HG02943 (cell line): Measurements from ENCODE around the gene GOLGA1.
"Not testable (repeated sequence)": the region's sequence is repeated elsewhere in the genome, so short reads cannot be mapped to it uniquely, and the experiment has no call there.

ENCODE experiments used
- ATAC-seq: cut with Tn5 transposase; IDR thresholded peaks from one replicate; pipeline ENCODE4 v1.9.1; 2021; ENCODE audit warnings: mild to moderate bottlenecking, low read depth, moderate library complexity; ENCODE audit not compliant: unreplicated experiment

The GOLGA1 gene

DNA sequence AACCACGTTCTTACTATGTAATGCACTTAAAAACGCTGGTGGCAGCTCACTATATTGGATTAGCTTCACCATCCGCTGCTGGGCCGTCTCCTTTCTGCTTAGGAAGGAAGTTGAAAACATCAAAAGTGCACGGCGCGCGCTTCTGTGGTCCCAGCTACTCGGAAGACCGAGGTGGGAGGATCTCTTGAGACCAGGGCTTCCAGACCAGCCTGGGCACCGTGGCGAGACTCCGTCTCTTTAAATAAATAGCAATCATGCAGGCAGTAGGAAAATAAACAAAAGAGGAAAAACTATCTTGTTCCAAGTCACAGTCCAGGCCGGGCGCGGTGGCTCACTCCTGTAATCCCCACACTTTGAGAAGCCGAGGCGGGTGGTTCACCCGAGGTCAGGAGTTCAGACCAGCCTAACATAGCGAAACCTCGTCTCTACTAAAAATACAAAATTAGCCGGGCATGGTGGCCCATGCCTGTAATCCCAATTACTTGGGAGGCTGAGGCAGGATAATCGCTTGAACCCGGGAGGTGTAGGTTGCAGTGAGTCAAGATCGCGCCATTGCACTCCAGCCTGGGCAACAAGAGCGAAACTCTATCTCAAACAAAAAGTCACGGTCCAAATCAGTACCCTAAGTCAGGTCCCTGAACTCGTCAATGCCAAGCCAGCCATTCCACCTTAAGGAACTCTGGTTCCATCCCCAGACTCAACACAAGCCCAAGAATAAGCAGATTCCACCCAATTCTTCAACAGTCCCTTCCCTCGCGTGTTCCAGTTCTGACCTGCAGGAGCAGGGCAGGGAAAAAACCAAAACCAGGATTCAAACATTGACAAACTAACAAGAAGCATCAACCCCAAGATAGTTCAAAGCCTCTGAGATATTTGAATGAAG, 1.0 kb upstream of the GOLGA1 start:
- ATAC-seq = peak; percentile 31

DNA sequence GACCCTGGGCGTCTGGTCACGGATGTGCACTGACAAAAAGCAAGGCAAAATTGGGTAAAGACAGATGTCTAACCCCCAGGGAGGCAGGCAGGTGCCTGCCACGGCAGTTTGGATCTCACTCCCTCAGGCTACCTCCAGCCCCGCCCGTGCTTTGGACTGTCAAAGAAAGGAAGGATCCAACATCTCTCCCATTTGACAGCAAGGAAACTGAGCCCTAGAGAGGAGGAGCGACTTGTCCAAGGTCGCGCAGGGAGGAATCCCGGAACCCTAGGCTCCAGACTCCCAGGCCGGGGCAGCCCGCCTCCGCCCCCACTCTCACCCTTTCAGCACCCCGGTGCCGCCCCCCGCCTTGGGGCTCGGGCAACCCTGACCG, 376 bp downstream of the GOLGA1 start:
- peak; percentile 38 for ATAC-seq

DNA sequence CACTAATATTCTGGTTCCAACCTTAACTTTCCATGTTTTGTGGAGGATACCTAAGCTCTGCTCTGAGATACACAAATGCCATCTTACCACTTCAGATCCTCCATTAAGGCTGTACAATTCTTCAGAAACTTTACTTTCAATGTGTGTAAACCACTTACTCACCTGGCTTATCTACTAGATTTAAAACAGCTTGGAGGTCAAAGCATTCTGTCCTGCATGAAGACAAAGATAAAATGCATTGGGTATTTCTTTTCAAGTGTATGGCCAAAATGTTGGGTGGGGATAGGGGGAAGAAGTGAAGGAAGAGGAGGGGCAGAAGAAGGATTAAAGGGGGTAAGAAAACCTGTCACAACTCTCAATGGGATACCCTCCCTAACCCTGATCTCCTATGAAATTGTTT, 939 bp downstream of the GOLGA1 start:
- no peak for ATAC-seq

GRCh38 chr9:124934290-124934689, 6.6 kb downstream of the GOLGA1 start:
- no peak for ATAC-seq

DNA sequence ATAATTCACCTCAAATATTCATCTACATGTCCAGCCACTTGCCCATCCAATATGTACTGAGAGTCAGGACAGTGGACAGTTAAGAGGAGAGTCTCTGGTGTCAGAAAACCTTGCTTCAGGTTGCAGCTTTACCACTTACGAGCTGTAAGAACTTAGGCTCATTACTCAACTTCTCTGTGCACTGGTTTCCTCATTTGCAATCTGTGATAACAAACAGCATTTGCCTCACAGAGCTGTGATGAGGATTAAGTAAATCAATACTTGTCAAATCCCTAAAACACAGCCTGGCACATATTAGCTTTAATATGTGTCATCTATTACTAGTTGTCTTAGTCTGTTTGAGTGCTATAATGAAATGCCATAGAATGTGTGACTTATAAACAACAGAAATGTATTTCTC, 8.6 kb downstream of the GOLGA1 start:
- no peak for ATAC-seq

DNA sequence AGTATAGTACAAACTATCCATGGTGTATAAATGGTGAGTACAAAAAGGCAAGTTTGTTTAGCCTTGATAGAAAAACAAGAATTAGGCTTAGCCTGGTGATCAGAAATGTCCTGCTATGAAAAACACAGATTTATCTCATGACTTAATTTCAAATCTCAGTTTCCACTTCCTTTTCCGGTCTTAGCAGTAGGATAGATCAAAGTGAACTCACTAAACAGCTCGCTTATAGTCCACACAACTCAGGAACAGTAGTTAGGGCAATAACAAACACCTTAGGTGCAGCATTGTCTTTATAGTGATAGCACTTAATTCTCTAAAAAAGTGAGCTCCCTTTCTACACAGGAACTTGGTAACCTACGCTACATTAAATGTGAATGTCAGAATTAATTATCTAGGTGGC, 11.4 kb downstream of the GOLGA1 start:
- ATAC-seq = no peak

DNA sequence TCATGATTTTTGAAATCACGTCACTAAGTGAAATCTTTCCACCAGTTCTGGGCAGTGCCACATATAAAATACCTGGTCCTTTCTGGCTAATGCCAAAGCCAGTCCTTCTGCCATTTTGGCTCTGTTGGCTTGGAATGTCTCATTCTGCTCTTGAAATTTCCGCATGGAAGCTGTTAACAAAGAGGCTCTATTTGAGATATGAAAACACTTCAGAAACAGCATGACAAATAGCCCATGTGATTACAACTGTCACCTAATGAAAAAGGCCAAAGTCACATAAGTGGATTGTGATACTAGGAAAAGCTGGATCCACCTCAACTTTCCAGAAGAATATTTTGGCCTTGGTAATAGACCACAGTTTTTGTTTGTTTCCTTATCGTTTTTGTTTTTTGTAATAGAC, 12.8 kb downstream of the GOLGA1 start:
- no peak for ATAC-seq

- ATAC-seq = not testable (repeated sequence)
Observed at GRCh38 chr9:124920394-124920793, 20.5 kb downstream of the GOLGA1 start.

DNA sequence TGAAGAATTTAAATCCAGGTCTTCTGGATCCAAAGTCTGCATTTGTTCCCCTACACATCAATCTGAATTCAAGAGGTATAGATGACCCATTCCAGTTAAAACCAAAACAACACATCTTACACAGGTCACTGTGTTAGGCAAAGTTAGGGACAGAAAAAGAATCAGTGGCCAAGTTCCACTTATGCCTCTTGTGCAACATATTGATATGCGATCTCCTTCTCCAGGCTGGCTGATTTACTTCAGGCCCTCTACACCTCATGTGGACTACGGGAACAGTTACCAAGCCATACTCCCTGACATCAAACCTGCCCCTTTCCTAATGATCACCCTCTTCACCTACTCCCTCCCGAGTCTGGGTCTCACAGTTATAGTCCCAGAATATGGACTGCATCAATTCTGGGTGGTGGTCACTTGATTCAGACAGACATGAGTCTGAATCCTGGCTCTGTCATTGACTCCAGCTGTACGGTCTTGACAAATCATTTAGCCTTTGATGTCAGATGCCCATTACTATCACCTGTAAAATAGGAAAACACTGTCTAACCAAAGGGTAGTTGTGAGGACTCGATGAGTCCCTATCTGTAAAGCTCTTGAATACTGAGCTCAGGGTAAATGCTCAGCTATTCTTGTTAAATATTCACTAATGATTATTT, 26.0 kb downstream of the GOLGA1 start:
- no peak for ATAC-seq

DNA sequence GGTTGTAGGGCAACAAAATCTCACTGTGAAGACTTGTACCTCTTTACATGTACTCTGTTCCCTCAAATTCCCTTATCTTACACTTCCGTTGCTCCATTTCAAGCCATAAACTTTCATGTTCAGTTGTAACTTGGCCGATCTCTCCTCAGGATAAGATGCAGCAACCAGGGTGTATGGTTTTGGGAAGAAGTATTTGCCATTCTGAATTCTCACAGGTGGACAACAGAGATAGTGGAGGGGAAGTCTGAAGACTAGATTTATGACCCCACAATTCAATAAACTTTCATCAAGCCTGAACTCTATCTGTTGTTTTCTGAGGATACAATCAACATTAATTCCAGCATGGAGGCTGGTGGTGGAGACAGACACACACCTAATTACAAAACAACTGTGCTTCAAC, 27.5 kb downstream of the GOLGA1 start:
- ATAC-seq = no peak

GRCh38 chr9:124911766-124912165, 29.1 kb downstream of the GOLGA1 start:
- no peak for ATAC-seq

GRCh38 chr9:124908098-124908497, 32.8 kb downstream of the GOLGA1 start:
- no peak for ATAC-seq

- no peak for ATAC-seq
Observed at GRCh38 chr9:124906966-124907365, 33.9 kb downstream of the GOLGA1 start.

DNA sequence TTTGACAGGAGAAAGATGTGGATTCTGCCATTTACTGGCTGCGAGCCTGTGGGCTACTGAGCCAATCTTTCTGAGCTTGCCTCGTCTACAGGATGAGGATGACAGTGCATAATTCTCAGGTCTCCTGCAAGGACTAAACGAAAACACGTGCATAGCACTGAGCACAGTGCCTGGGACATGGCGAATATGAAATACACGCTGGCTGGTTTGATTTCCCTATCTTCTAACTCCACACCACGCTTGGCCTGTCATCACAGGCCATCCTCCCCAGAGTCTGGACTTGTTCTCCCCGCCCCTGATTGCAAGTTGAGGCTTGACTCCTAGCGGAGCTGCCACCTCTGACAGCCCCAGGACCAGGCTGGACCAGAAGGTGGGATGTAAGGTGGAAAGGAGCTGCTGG, 41.0 kb downstream of the GOLGA1 start:
- no peak for ATAC-seq

GRCh38 chr9:124897570-124898460, 43.1 kb downstream of the GOLGA1 start:
- no peak for ATAC-seq

DNA sequence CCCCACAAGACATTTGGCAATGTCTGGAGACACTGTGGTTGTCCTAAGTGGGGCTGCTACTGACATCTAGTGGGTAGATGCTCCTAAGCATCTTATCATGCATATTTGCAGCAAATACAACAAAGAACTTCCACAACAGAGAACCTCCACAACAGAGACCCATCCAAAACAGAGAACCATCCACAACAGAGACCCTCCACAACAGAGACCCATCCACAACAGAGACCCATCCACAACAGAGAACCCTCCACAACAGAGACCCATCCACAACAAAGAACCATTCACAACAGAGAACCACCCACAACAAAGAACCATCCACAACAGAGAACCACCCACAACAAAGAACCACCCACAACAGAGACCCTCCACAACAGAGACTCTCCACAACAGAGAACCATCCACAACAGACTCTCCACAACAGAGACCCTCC, 46.1 kb downstream of the GOLGA1 start:
- no peak for ATAC-seq

DNA sequence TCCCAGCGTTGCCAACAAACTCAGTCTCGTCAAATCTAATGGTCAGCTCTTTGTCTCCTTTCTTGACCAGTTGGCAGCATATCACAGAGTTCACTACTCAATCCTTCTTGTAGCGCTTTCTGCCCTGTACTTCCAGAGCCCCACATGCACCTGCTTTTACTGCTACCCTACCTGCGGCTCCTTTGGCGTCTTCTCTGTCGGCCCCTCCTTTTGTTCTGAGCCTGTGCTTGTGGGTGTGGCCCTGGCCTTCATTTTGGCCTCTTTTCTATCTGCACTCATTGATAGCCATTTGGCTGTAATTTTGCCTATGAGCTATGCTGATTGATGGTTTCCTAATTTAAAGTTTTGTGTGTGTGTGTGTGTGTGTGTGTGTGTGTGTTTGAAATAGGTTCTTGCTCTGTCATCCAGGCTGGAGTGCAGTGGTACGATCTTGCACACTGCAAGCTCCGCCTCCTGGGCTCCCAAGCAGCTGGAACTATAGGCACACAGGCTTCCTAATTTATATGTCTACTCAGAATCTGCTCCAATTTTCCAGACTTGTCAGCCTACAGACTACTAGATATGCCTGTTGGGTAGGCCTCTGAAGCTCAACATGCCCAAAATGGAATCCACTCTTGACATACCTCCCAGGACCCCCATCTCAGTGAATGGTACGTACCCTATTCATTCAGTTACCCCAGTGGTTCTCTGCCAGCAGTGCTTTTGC, 46.7 kb downstream of the GOLGA1 start:
- no peak for ATAC-seq

DNA sequence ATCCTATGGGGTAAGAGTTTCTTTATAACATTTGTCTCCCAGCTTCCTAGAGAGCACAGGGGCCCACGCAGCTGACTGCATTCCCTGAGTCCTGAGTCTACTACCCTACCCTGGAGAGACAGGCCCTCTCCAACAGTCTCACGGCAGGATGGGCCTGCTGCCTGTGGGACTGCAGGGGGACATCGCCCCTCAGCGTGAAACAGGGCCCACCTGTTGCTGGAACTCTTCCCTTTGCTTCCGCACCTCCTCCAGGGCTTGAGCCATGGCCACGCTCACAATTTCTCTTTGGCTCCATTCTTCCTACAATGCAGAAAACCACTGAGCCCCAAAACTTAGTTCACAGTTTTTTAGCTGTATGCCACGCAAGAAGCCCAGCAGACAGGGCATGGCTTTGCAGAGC, 50.7 kb downstream of the GOLGA1 start:
- no peak for ATAC-seq

GRCh38 chr9:124889006-124889405, 51.9 kb downstream of the GOLGA1 start:
- ATAC-seq = no peak

GRCh38 chr9:124887832-124888231, 53.1 kb downstream of the GOLGA1 start:
- ATAC-seq = no peak
